Stimulated activated CD8-positive, alpha-beta memory T cell treated with anti-CD3 and anti-CD28 coated beads, Interleukin-12 subunit alpha, Interleukin-12 subunit beta, amount 100 ng/mL, for 4 hours (primary cell): Measurements from ENCODE around the gene CASTOR2.
"Not testable (repeated sequence)": the region's sequence is repeated elsewhere in the genome, so short reads cannot be mapped to it uniquely, and the experiment has no call there.

Experiments used
- DNase-seq: peaks from one replicate; pipeline ENCODE4 v3.0.0-alpha.2; 2020; ENCODE audit warnings: low read depth

CASTOR2 gene

GRCh38 chr7:75054744-75055143 is 90.2 kb downstream of the CASTOR2 start:
- DNase-seq, result no peak

GRCh38 chr7:75055155-75055554 is 90.7 kb downstream of the CASTOR2 start:
- no peak for DNase-seq

- DNase-seq, result no peak
Measured at GRCh38 chr7:75055830-75056772, 91.6 kb downstream of the CASTOR2 start.

- no peak for DNase-seq
Measured at GRCh38 chr7:75058406-75058805, 93.9 kb downstream of the CASTOR2 start.

- no peak for DNase-seq
Measured at GRCh38 chr7:75064291-75064690, 99.8 kb downstream of the CASTOR2 start.

- DNase-seq, result no peak
Measured at GRCh38 chr7:75064801-75065200, 100.3 kb downstream of the CASTOR2 start.

GRCh38 chr7:75066521-75066920 is 102.0 kb downstream of the CASTOR2 start:
- no peak for DNase-seq

- no peak for DNase-seq
Measured at GRCh38 chr7:75072981-75073283, 108.4 kb downstream of the CASTOR2 start.

GRCh38 chr7:75074262-75074641 is 109.7 kb downstream of the CASTOR2 start:
- not testable (repeated sequence) for DNase-seq
